ENCODE measurements around the gene SLC16A5.
A peak's percentile ranks its signal among the peaks of the same experiment; 100 is the strongest.

SLC16A5 gene

GRCh38 chr17:75088465-75089417, 987 bp downstream of the SLC16A5 start:
- DNase-seq: no peak
- no peaks in the 10 kb centered on the region for H3K36me3 ChIP-seq (replicated peaks)
- peak overlapping the region; percentile 58 for H3K4me3 ChIP-seq (ENCODE audit: low read depth, low read length)
- H3K27me3 ChIP-seq (replicated peaks): no peaks in the 10 kb centered on the region
- no peak overlapping the region for H3K27ac ChIP-seq
- TF ChIP-seq, protein P1, sequence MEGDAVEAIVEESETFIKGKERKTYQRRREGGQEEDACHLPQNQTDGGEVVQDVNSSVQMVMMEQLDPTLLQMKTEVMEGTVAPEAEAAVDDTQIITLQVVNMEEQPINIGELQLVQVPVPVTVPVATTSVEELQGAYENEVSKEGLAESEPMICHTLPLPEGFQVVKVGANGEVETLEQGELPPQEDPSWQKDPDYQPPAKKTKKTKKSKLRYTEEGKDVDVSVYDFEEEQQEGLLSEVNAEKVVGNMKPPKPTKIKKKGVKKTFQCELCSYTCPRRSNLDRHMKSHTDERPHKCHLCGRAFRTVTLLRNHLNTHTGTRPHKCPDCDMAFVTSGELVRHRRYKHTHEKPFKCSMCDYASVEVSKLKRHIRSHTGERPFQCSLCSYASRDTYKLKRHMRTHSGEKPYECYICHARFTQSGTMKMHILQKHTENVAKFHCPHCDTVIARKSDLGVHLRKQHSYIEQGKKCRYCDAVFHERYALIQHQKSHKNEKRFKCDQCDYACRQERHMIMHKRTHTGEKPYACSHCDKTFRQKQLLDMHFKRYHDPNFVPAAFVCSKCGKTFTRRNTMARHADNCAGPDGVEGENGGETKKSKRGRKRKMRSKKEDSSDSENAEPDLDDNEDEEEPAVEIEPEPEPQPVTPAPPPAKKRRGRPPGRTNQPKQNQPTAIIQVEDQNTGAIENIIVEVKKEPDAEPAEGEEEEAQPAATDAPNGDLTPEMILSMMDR (IDR thresholded peaks at IDR 0.05; ENCODE audit: low read depth, low read length, missing control alignments): no peak
- in situ Hi-C loops (cut with HindIII; ENCODE audit: low pct_ligation_motif_present, low sequenced_read_pairs): no loop called here

DNA sequence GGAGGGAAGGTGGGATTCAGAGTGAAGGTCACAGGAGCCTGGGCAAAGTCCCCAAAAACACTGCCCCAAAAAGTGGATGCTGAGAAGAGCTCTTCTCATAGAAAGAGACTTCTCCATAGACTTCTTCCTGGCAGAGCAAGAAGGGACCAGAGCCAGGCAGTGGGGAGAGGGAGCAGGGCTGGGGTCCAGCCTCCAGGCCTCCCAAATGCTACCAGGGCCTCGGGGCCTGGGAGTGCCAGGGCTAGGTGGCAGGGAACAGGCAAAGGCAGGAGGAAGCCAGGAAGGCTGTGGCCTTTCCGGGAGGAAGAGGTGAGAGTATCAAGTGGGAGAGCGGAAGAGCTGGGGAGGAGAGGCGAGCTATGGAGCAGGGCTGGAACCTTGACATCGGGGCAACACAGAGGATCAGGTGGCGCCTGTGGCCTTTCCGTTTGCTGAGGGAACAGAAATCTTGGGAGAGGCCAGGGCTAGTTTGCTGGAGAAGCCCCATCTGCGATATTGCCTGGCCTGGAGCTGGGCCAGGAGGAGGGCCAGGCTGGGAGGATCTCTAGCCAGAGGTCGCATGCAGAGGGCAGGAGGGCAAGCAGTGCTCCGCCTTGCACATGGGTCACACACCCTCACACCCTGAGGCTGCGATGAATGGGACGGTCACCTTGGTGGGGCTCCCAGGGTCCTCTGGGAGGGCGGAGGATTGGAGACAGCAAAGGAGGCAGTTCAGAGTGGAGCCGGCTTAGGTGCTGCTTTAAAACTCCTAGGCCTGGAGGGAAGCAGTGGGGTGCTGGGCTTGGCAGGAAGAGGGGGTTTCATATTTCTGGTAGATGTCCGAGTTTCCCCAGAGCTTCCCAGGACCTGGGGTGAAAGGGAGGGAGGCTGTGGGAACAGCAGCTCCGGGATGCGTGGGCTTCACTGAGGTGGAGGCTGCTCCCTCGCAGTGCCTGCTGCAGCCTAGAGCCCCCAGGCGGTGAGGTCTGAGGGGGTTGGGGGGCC, 3.4 kb downstream of the SLC16A5 start:
- no peak overlapping the region for H3K4me3 ChIP-seq (ENCODE audit: low read depth, low read length)
- no peaks in the 10 kb centered on the region for H3K27me3 ChIP-seq (replicated peaks)
- in situ Hi-C loops (cut with HindIII; ENCODE audit: low pct_ligation_motif_present, low sequenced_read_pairs): no loop called here
- no peak for DNase-seq
- H3K27ac ChIP-seq: no peak overlapping the region
- TF ChIP-seq, protein P1 (IDR thresholded peaks at IDR 0.05; ENCODE audit: low read depth, low read length, missing control alignments): no peak
- H3K36me3 ChIP-seq (replicated peaks): no peaks in the 10 kb centered on the region

DNA sequence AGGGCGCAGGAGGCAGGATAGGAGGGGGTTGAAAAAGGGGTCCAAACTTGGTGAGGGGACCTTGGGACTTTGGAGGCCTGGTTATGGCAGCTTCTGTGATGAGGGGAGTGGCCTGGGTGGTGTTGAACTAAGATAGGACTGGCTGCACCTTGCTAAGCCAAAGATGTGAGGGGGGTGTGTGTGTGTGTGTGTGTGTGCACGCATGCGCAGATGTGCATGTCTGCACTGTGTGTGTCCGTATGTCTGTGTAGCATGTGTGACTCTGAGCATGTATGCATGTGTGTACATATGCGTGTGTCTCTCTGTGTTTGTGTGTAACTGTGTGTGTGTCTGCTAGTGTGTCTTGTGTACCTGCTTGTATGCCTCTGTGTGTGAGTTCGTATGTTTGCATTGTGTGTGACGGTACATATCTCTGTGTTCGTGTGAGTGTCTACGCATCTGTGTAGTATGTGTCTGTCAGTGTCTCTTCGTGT, 4.1 kb downstream of the SLC16A5 start:
- no peak overlapping the region for H3K27ac ChIP-seq
- DNase-seq: no peak
- in situ Hi-C loops (cut with HindIII; ENCODE audit: low pct_ligation_motif_present, low sequenced_read_pairs): no loop called here
- TF ChIP-seq, protein P1 (IDR thresholded peaks at IDR 0.05; ENCODE audit: low read depth, low read length, missing control alignments): no peak
- H3K36me3 ChIP-seq (replicated peaks): no peaks in the 10 kb centered on the region
- no peak overlapping the region for H3K4me3 ChIP-seq (ENCODE audit: low read depth, low read length)
- H3K27me3 ChIP-seq (replicated peaks): no peaks in the 10 kb centered on the region

- TF ChIP-seq, protein P1 (IDR thresholded peaks at IDR 0.05; ENCODE audit: low read depth, low read length, missing control alignments): no peak
- no peak for DNase-seq
- H3K4me3 ChIP-seq (ENCODE audit: low read depth, low read length): no peak overlapping the region
- no peaks in the 10 kb centered on the region for H3K36me3 ChIP-seq (replicated peaks)
- in situ Hi-C loops (cut with HindIII; ENCODE audit: low pct_ligation_motif_present, low sequenced_read_pairs): no loop called here
- H3K27ac ChIP-seq: no peak overlapping the region
- H3K27me3 ChIP-seq (replicated peaks): no peaks in the 10 kb centered on the region
These were observed 5.9 kb downstream of the SLC16A5 start for GRCh38 chr17:75093548-75094158.

- DNase-seq: no peak
These were observed 7.2 kb downstream of the SLC16A5 start for GRCh38 chr17:75094871-75095399.

More at GRCh38 chr17:75094871-75095399, 7.2 kb downstream of the SLC16A5 start:
- H3K27ac ChIP-seq: no peak overlapping the region
- no peaks in the 10 kb centered on the region for H3K27me3 ChIP-seq (replicated peaks)
- TF ChIP-seq, protein P1 (IDR thresholded peaks at IDR 0.05; ENCODE audit: low read depth, low read length, missing control alignments): no peak
- in situ Hi-C loops (cut with HindIII; ENCODE audit: low pct_ligation_motif_present, low sequenced_read_pairs): no loop called here
- no peak overlapping the region for H3K4me3 ChIP-seq (ENCODE audit: low read depth, low read length)
- H3K36me3 ChIP-seq (replicated peaks): no peaks in the 10 kb centered on the region
